Stimulated activated naive B cell treated with anti-CD40 and anti-IgM and Interleukin-4, amounts not matched to agents 10 μg/mL and 1 μg/mL and 100 μg/mL, for 72 hours (primary cell): ENCODE results near the gene SPAG16.
"Not testable (repeated sequence)": the region's sequence is repeated elsewhere in the genome, so short reads cannot be mapped to it uniquely, and the experiment has no call there.

Experiments
- ATAC-seq, 2 donors: fragments of 150-1000 bp; cut with Tn5 transposase; replicated peaks; 2 replicates each; pipeline ENCODE4 v1.10.0; 2021; ENCODE audit warnings: moderate library complexity in 1 of 2
- DNase-seq: peaks from one replicate; pipeline ENCODE4 v3.0.0; 2021
- H3K27ac Mint-ChIP-seq: one replicate; pipeline ENCODE4 v1.8.0; 2022; ENCODE audit warnings: mild to moderate bottlenecking, mixed read lengths
- H3K27me3 Mint-ChIP-seq, 2 donors: one replicate each; pipeline ENCODE4 v1.8.0; 2022; ENCODE audit warnings: mixed read lengths in 2 of 2
- H3K36me3 Mint-ChIP-seq, 2 donors: one replicate each; pipeline ENCODE4 v1.8.0; 2022; ENCODE audit warnings: mixed read lengths in 2 of 2, mild to moderate bottlenecking in 1 of 2
- H3K4me1 Mint-ChIP-seq, 2 donors: one replicate each; pipeline ENCODE4 v1.8.0; 2022; ENCODE audit warnings: mixed read lengths in 2 of 2, mild to moderate bottlenecking in 1 of 2
- H3K4me3 Mint-ChIP-seq, 2 donors: one replicate each; pipeline ENCODE4 v1.8.0; 2022; ENCODE audit warnings: mild to moderate bottlenecking in 2 of 2, mixed read lengths in 2 of 2, moderate library complexity in 1 of 2
- H3K9me3 Mint-ChIP-seq, 2 donors: one replicate each; pipeline ENCODE4 v1.8.0; 2022; ENCODE audit warnings: mixed read lengths in 2 of 2, mild to moderate bottlenecking in 1 of 2

The SPAG16 gene

GRCh38 chr2:214035921-214036320 lies 751.7 kb downstream of the SPAG16 start:
- no peaks in the 10 kb centered on the region for H3K36me3 Mint-ChIP-seq
- no peak overlapping the region for H3K27ac Mint-ChIP-seq
- H3K9me3 Mint-ChIP-seq = no peaks in the 10 kb centered on the region
- ATAC-seq (no peak), DNase-seq (no peak)
- H3K27me3 Mint-ChIP-seq = no peaks in the 10 kb centered on the region
- no peaks in the 10 kb centered on the region for H3K4me1 Mint-ChIP-seq
- no peak overlapping the region for H3K4me3 Mint-ChIP-seq

- ATAC-seq (no peak), DNase-seq (no peak)
- no peaks in the 10 kb centered on the region for H3K36me3 Mint-ChIP-seq
- H3K9me3 Mint-ChIP-seq = no peaks in the 10 kb centered on the region
- no peaks in the 10 kb centered on the region for H3K4me1 Mint-ChIP-seq
- H3K27me3 Mint-ChIP-seq = no peaks in the 10 kb centered on the region
- H3K4me3 Mint-ChIP-seq = no peak overlapping the region
- H3K27ac Mint-ChIP-seq = no peak overlapping the region
Observed at GRCh38 chr2:214038186-214038585, 753.9 kb downstream of the SPAG16 start.

- Mint-ChIP-seq H3K27ac (no peak overlapping the region), H3K27me3 (no peaks in the 10 kb centered on the region), H3K36me3 (no peaks in the 10 kb centered on the region), H3K4me1 (no peaks in the 10 kb centered on the region), H3K4me3 (no peak overlapping the region), H3K9me3 (peaks cover 0 to 2% of the 10 kb centered on the region in 2 donors)
- ATAC-seq = no peak
- no peak for DNase-seq
Observed at GRCh38 chr2:214050731-214051130, 766.5 kb downstream of the SPAG16 start.

- Mint-ChIP-seq H3K4me3 (no peak overlapping the region), H3K27ac (no peak overlapping the region), H3K4me1 (no peaks in the 10 kb centered on the region), H3K9me3 (no peaks in the 10 kb centered on the region), H3K27me3 (no peaks in the 10 kb centered on the region), H3K36me3 (no peaks in the 10 kb centered on the region)
- no peak for DNase-seq
- ATAC-seq = no peak
Observed at GRCh38 chr2:214051585-214051984, 767.3 kb downstream of the SPAG16 start.

GRCh38 chr2:214052235-214052634 lies 768.0 kb downstream of the SPAG16 start:
- H3K27ac Mint-ChIP-seq = no peak overlapping the region
- H3K4me1 Mint-ChIP-seq = no peaks in the 10 kb centered on the region
- DNase-seq (no peak), ATAC-seq (no peak)
- no peaks in the 10 kb centered on the region for H3K9me3 Mint-ChIP-seq
- no peak overlapping the region for H3K4me3 Mint-ChIP-seq
- H3K27me3 Mint-ChIP-seq = no peaks in the 10 kb centered on the region
- no peaks in the 10 kb centered on the region for H3K36me3 Mint-ChIP-seq

GRCh38 chr2:214057986-214058385 lies 773.7 kb downstream of the SPAG16 start:
- H3K4me1 Mint-ChIP-seq = no peaks in the 10 kb centered on the region
- DNase-seq (no peak), ATAC-seq (no peak)
- no peaks in the 10 kb centered on the region for H3K27me3 Mint-ChIP-seq
- no peak overlapping the region for H3K4me3 Mint-ChIP-seq
- H3K27ac Mint-ChIP-seq = no peak overlapping the region
- no peaks in the 10 kb centered on the region for H3K9me3 Mint-ChIP-seq
- no peaks in the 10 kb centered on the region for H3K36me3 Mint-ChIP-seq

GRCh38 chr2:214062279-214062678 lies 778.0 kb downstream of the SPAG16 start:
- H3K9me3 Mint-ChIP-seq, H3K27ac Mint-ChIP-seq, H3K4me3 Mint-ChIP-seq, H3K4me1 Mint-ChIP-seq, H3K27me3 Mint-ChIP-seq, H3K36me3 Mint-ChIP-seq, DNase-seq: not testable (repeated sequence)
- ATAC-seq = peak in 1 of 2 donors; percentile 21

GRCh38 chr2:214064471-214064870 lies 780.2 kb downstream of the SPAG16 start:
- H3K4me3 Mint-ChIP-seq = no peak overlapping the region
- no peak for ATAC-seq
- H3K36me3 Mint-ChIP-seq = no peaks in the 10 kb centered on the region
- no peaks in the 10 kb centered on the region for H3K9me3 Mint-ChIP-seq
- no peaks in the 10 kb centered on the region for H3K4me1 Mint-ChIP-seq
- H3K27ac Mint-ChIP-seq = no peak overlapping the region
- no peak for DNase-seq
- H3K27me3 Mint-ChIP-seq = no peaks in the 10 kb centered on the region

- no peaks in the 10 kb centered on the region for H3K27me3 Mint-ChIP-seq
- DNase-seq (no peak), ATAC-seq (no peak)
- no peaks in the 10 kb centered on the region for H3K36me3 Mint-ChIP-seq
- no peak overlapping the region for H3K4me3 Mint-ChIP-seq
- no peaks in the 10 kb centered on the region for H3K9me3 Mint-ChIP-seq
- no peaks in the 10 kb centered on the region for H3K4me1 Mint-ChIP-seq
- no peak overlapping the region for H3K27ac Mint-ChIP-seq
Observed at GRCh38 chr2:214066862-214067261, 782.6 kb downstream of the SPAG16 start.

- Mint-ChIP-seq H3K36me3 (no peaks in the 10 kb centered on the region), H3K9me3 (no peaks in the 10 kb centered on the region), H3K27ac (no peak overlapping the region), H3K27me3 (no peaks in the 10 kb centered on the region), H3K4me1 (no peaks in the 10 kb centered on the region), H3K4me3 (no peak overlapping the region)
- ATAC-seq = peak in 1 of 2 donors; percentile 33
- DNase-seq = no peak
Observed at GRCh38 chr2:214069254-214069653, 785.0 kb downstream of the SPAG16 start.

GRCh38 chr2:214075456-214075855 lies 791.2 kb downstream of the SPAG16 start:
- no peaks in the 10 kb centered on the region for H3K27me3 Mint-ChIP-seq
- ATAC-seq = no peak
- H3K9me3 Mint-ChIP-seq = no peaks in the 10 kb centered on the region
- H3K36me3 Mint-ChIP-seq = no peaks in the 10 kb centered on the region
- H3K4me3 Mint-ChIP-seq = no peak overlapping the region
- no peak overlapping the region for H3K27ac Mint-ChIP-seq
- no peak for DNase-seq
- no peaks in the 10 kb centered on the region for H3K4me1 Mint-ChIP-seq

GRCh38 chr2:214076527-214076926 lies 792.3 kb downstream of the SPAG16 start:
- ATAC-seq = no peak
- H3K36me3 Mint-ChIP-seq = no peaks in the 10 kb centered on the region
- no peaks in the 10 kb centered on the region for H3K9me3 Mint-ChIP-seq
- H3K4me3 Mint-ChIP-seq = no peak overlapping the region
- H3K27me3 Mint-ChIP-seq = no peaks in the 10 kb centered on the region
- H3K27ac Mint-ChIP-seq = no peak overlapping the region
- DNase-seq = no peak
- H3K4me1 Mint-ChIP-seq = no peaks in the 10 kb centered on the region

GRCh38 chr2:214077727-214078126 lies 793.5 kb downstream of the SPAG16 start:
- H3K27ac Mint-ChIP-seq = no peak overlapping the region
- H3K27me3 Mint-ChIP-seq = no peaks in the 10 kb centered on the region
- no peaks in the 10 kb centered on the region for H3K9me3 Mint-ChIP-seq
- H3K36me3 Mint-ChIP-seq = no peaks in the 10 kb centered on the region
- no peak for ATAC-seq
- no peak overlapping the region for H3K4me3 Mint-ChIP-seq
- H3K4me1 Mint-ChIP-seq = no peaks in the 10 kb centered on the region
- no peak for DNase-seq

- Mint-ChIP-seq H3K4me1 (no peaks in the 10 kb centered on the region), H3K27me3 (no peaks in the 10 kb centered on the region), H3K4me3 (no peak overlapping the region), H3K27ac (no peak overlapping the region), H3K9me3 (no peaks in the 10 kb centered on the region), H3K36me3 (no peaks in the 10 kb centered on the region)
- DNase-seq (no peak), ATAC-seq (no peak)
Observed at GRCh38 chr2:214079032-214079431, 794.8 kb downstream of the SPAG16 start.

GRCh38 chr2:214088536-214088935 lies 804.3 kb downstream of the SPAG16 start:
- no peaks in the 10 kb centered on the region for H3K9me3 Mint-ChIP-seq
- H3K36me3 Mint-ChIP-seq = no peaks in the 10 kb centered on the region
- ATAC-seq (no peak), DNase-seq (no peak)
- no peaks in the 10 kb centered on the region for H3K4me1 Mint-ChIP-seq
- no peaks in the 10 kb centered on the region for H3K27me3 Mint-ChIP-seq
- no peak overlapping the region for H3K27ac Mint-ChIP-seq
- no peak overlapping the region for H3K4me3 Mint-ChIP-seq

GRCh38 chr2:214096208-214096715 lies 812.0 kb downstream of the SPAG16 start:
- peaks cover 0 to 4% of the 10 kb centered on the region in 2 donors for H3K9me3 Mint-ChIP-seq
- no peak for DNase-seq
- H3K36me3 Mint-ChIP-seq = no peaks in the 10 kb centered on the region
- no peaks in the 10 kb centered on the region for H3K4me1 Mint-ChIP-seq
- no peak for ATAC-seq
- H3K27me3 Mint-ChIP-seq = no peaks in the 10 kb centered on the region
- H3K27ac Mint-ChIP-seq = no peak overlapping the region
- no peak overlapping the region for H3K4me3 Mint-ChIP-seq
